Measurements from ENCODE around the gene RGL2. TPM values are rescaled to one million over a fixed set of nuclear protein-coding genes. Genes with fewer than 3 reads are reported as not detected.
"Not testable (repeated sequence)": the region's sequence is repeated elsewhere in the genome, so short reads cannot be mapped to it uniquely, and the experiment has no call there.

The RGL2 gene
- total RNA-seq = 10 to 100 TPM; 55.9 to 72.0 (median 66.0) TPM
- total RNA-seq (2013) = 38.0 TPM
- total RNA-seq = 15.9 to 88.6 (median 55.1) reads per million in 29 experiments

DNA sequence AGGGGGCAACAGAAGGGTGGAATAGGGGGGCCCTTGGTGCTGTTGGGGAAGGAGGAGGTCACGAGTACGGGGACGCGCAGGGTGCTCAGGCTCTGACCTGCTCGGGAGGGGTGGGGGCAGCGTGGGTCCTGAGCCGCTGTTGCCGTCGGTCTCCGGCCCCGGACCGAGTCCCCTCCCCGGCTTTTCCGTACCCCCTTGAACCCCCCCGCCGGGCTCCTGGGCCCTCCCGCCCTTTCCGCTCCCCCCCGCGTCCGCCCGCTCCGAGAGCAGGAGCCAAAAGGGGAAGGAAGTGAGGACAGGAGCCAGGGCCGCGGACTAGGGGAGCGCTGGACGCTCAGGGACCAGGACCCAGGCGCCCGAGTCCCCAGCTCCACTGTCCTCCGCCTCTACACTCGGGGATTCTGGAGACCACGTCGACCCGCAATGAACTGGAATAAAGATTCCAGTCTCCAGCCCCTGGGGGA lies at the start of gene RGL2:
Gene RGL2, minus strand, starts transcription at position 170 of the 464 bp plus-strand sequence. CDS start 332 bp downstream, outside the sequence.
- Mint-ChIP-seq H3K27ac (peak within 1 kb of the TSS; percentile 99 to 100), H3K4me3 (peak within 1 kb of the TSS; percentile 95 to 99 (median 99)), H3K36me3 (peaks cover 28% of the 10 kb centered on the region), H3K4me1 (peaks cover 32 to 55% (median 40%) of the 10 kb centered on the region in 3 donors), H3K27me3 (no peaks in the 10 kb centered on the region), H3K9me3 (no peaks in the 10 kb centered on the region)
- Histone ChIP-seq H3K27ac (ENCODE audit: low read length) (peak within 1 kb of the TSS; percentile 88), H3K9me3 (no peaks in the 10 kb centered on the region), H3K4me3 (ENCODE audit: control insufficient read depth in 1 of 2, extremely low read depth in 1 of 2, low read length in 1 of 2) (peak within 1 kb of the TSS; percentile 89 to 91), H3K36me3 (ENCODE audit: control insufficient read depth in 2 of 2, extremely low read depth in 1 of 2, insufficient read depth in 1 of 2, low read length in 1 of 2) (peaks cover 3 to 53% of the 10 kb centered on the region in 2 donors), H3K4me1 (ENCODE audit: control insufficient read depth in 1 of 2, extremely low read depth in 1 of 2, insufficient read depth in 2 of 2, low read length in 2 of 2) (peaks cover 7 to 36% of the 10 kb centered on the region in 2 experiments), H3K27me3 (replicated peaks in 1 of 2; ENCODE audit: control insufficient read depth in 2 of 2, extremely low read depth in 1 of 2, insufficient read depth in 2 of 2, low read length in 1 of 2) (no peaks in the 10 kb centered on the region)
- ChIA-PET POLR2A (interaction anchor here (0.7 to 1.9 kb wide), 6 partner anchors 11 to 327 kb away, joined by 4 to 12 read pairs (median 6); partner anchors contain the start of gene ZBTB22 (in 1 of the 2)), CTCF (interaction anchor here (0.7 to 1.6 kb wide), 11 partner anchors 10 to 438 kb away, joined by 3 to 16 read pairs (median 9); partner anchors contain the start of genes B3GALT4 (in 1 of the 2), PFDN6 (in 1 of the 2), RPS18 (in 1 of the 2) and VPS52 (in 1 of the 2))
- 0% methylated on average over 20 of the region's 34 CpGs for WGBS (ENCODE audit: insufficient coverage)
- DNase-seq = peak in 30 of 35 experiments; percentile 19 to 73 (median 53)
- ATAC-seq (replicated peaks in 1 of 4) = peak; percentile 25 to 64 (median 58)

- ChIA-PET POLR2A (no interaction called here), CTCF (interaction anchor here in 1 of 2 donors (0.6 kb wide), 1 partner anchor 39 kb away, joined by 3 read pairs; no protein-coding TSS in a partner anchor)
- DNase-seq = no peak
- Mint-ChIP-seq H3K36me3 (no peaks in the 10 kb centered on the region), H3K9me3 (no peaks in the 10 kb centered on the region), H3K4me1 (peaks cover 34 to 47% (median 37%) of the 10 kb centered on the region in 3 donors), H3K27ac (peak overlapping the region; percentile 12 to 13), H3K4me3 (no peak overlapping the region), H3K27me3 (no peaks in the 10 kb centered on the region)
- Histone ChIP-seq H3K27me3 (replicated peaks in 1 of 2; ENCODE audit: control insufficient read depth in 2 of 2, extremely low read depth in 1 of 2, insufficient read depth in 2 of 2, low read length in 1 of 2) (no peaks in the 10 kb centered on the region), H3K4me3 (ENCODE audit: control insufficient read depth in 1 of 2, extremely low read depth in 1 of 2, low read length in 1 of 2) (no peak overlapping the region), H3K27ac (ENCODE audit: low read length) (no peak overlapping the region), H3K9me3 (no peaks in the 10 kb centered on the region), H3K36me3 (ENCODE audit: control insufficient read depth in 2 of 2, extremely low read depth in 1 of 2, insufficient read depth in 1 of 2, low read length in 1 of 2) (no peaks in the 10 kb centered on the region), H3K4me1 (ENCODE audit: control insufficient read depth in 1 of 2, extremely low read depth in 1 of 2, insufficient read depth in 2 of 2, low read length in 2 of 2) (peaks cover 24 to 32% of the 10 kb centered on the region in 2 experiments)
- no peak for ATAC-seq (replicated peaks in 1 of 4)
- 97% methylated on average over 3 of the region's 5 CpGs for WGBS (ENCODE audit: insufficient coverage)
Measured at GRCh38 chr6:33347816-33348215, 49.1 kb upstream of the RGL2 start.

DNA sequence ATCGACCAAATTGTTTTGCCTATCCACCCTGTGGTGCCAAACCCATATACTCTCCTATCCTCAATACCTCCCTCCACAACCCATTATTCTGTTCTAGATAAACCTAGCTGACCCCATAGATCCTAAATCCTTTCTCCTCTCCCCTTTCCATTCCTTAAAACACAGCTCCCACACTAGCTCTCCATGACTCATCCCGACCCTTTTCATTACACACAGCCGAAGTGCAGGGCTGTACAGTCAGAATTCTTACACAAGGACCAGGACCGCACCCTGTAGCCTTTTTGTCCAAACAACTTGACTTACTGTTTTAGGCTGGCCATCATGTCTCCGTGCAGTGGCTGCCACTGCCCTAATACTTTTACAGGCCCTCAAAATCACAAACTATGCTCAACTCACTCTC lies 48.2 kb upstream of the RGL2 start:
- POLR2A ChIA-PET; H3K4me3 ChIP-seq (ENCODE audit: control insufficient read depth in 1 of 2, extremely low read depth in 1 of 2, low read length in 1 of 2); H3K9me3 ChIP-seq; DNase-seq; H3K36me3 ChIP-seq (ENCODE audit: control insufficient read depth in 2 of 2, extremely low read depth in 1 of 2, insufficient read depth in 1 of 2, low read length in 1 of 2); CTCF ChIA-PET; H3K27me3 ChIP-seq (replicated peaks in 1 of 2; ENCODE audit: control insufficient read depth in 2 of 2, extremely low read depth in 1 of 2, insufficient read depth in 2 of 2, low read length in 1 of 2); H3K4me3 Mint-ChIP-seq; ATAC-seq (replicated peaks in 1 of 4); H3K27me3 Mint-ChIP-seq; H3K36me3 Mint-ChIP-seq; H3K27ac ChIP-seq (ENCODE audit: low read length); H3K9me3 Mint-ChIP-seq: not testable (repeated sequence)
- Mint-ChIP-seq H3K4me1 (peaks cover 34 to 48% (median 39%) of the 10 kb centered on the region in 3 donors), H3K27ac (peak overlapping the region; percentile 0 to 48)
- 100% methylated on average over 5 of the region's 5 CpGs for WGBS (ENCODE audit: insufficient coverage)
- peaks cover 24 to 41% of the 10 kb centered on the region in 2 experiments for H3K4me1 ChIP-seq (ENCODE audit: control insufficient read depth in 1 of 2, extremely low read depth in 1 of 2, insufficient read depth in 2 of 2, low read length in 2 of 2)

- Histone ChIP-seq H3K36me3 (ENCODE audit: control insufficient read depth in 2 of 2, extremely low read depth in 1 of 2, insufficient read depth in 1 of 2, low read length in 1 of 2) (no peaks in the 10 kb centered on the region), H3K9me3 (no peaks in the 10 kb centered on the region), H3K4me1 (ENCODE audit: control insufficient read depth in 1 of 2, extremely low read depth in 1 of 2, insufficient read depth in 2 of 2, low read length in 2 of 2) (peaks cover 24 to 48% of the 10 kb centered on the region in 2 experiments), H3K4me3 (ENCODE audit: control insufficient read depth in 1 of 2, extremely low read depth in 1 of 2, low read length in 1 of 2) (peak overlapping the region; percentile 39 to 54), H3K27me3 (replicated peaks in 1 of 2; ENCODE audit: control insufficient read depth in 2 of 2, extremely low read depth in 1 of 2, insufficient read depth in 2 of 2, low read length in 1 of 2) (no peaks in the 10 kb centered on the region), H3K27ac (ENCODE audit: low read length) (peak overlapping the region; percentile 94)
- Mint-ChIP-seq H3K4me1 (peaks cover 36 to 54% (median 47%) of the 10 kb centered on the region in 3 donors), H3K27me3 (no peaks in the 10 kb centered on the region), H3K4me3 (peak overlapping the region; percentile 73 to 84 (median 76)), H3K27ac (peak overlapping the region; percentile 92 to 94), H3K36me3 (no peaks in the 10 kb centered on the region), H3K9me3 (no peaks in the 10 kb centered on the region)
- ChIA-PET POLR2A (interaction anchor here (0.5 to 1.8 kb wide), 10 partner anchors 27 to 976 kb away, joined by 3 to 6 read pairs (median 4); partner anchors contain the start of genes RGL2 (in 1 of the 2) and ZBTB22 (in 1 of the 2)), CTCF (interaction anchor here (0.6 to 3.0 kb wide), 23 partner anchors 12 to 1728 kb away, joined by 3 to 40 read pairs (median 4); partner anchors contain the start of genes WDR46 (in 2 of the 2), B3GALT4 (in 1 of the 2), ITPR3 (in 1 of the 2) and RGL2 (in 1 of the 2))
- DNase-seq (peak; percentile 47 to 90 (median 70)), ATAC-seq (replicated peaks in 1 of 4) (peak; percentile 64 to 74 (median 72))
- WGBS (ENCODE audit: insufficient coverage) = 4% methylated on average over 9 of the region's 22 CpGs
Measured at GRCh38 chr6:33344701-33345697, 46.3 kb upstream of the RGL2 start.

GRCh38 chr6:33343953-33344611 lies 45.3 kb upstream of the RGL2 start:
- POLR2A ChIA-PET = interaction anchor here (0.6 to 1.8 kb wide), 12 partner anchors 21 to 236 kb away, joined by 3 to 6 read pairs (median 4); partner anchors contain the start of genes BAK1 (in 1 of the 2), RGL2 (in 1 of the 2) and ZBTB22 (in 1 of the 2)
- no peaks in the 10 kb centered on the region for H3K9me3 ChIP-seq
- peak overlapping the region; percentile 94 for H3K27ac ChIP-seq (ENCODE audit: low read length)
- peak overlapping the region; percentile 39 to 51 for H3K4me3 ChIP-seq (ENCODE audit: control insufficient read depth in 1 of 2, extremely low read depth in 1 of 2, low read length in 1 of 2)
- peaks cover 24 to 48% of the 10 kb centered on the region in 2 experiments for H3K4me1 ChIP-seq (ENCODE audit: control insufficient read depth in 1 of 2, extremely low read depth in 1 of 2, insufficient read depth in 2 of 2, low read length in 2 of 2)
- ATAC-seq (replicated peaks in 1 of 4) (peak; percentile 69 to 77 (median 73)), DNase-seq (peak; percentile 31 to 91 (median 69))
- no peaks in the 10 kb centered on the region for H3K27me3 ChIP-seq (replicated peaks in 1 of 2; ENCODE audit: control insufficient read depth in 2 of 2, extremely low read depth in 1 of 2, insufficient read depth in 2 of 2, low read length in 1 of 2)
- Mint-ChIP-seq H3K27ac (peak overlapping the region; percentile 94), H3K27me3 (no peaks in the 10 kb centered on the region), H3K4me1 (peaks cover 36 to 63% (median 52%) of the 10 kb centered on the region in 3 donors), H3K4me3 (peak overlapping the region; percentile 71 to 84 (median 73)), H3K9me3 (no peaks in the 10 kb centered on the region), H3K36me3 (no peaks in the 10 kb centered on the region)
- CTCF ChIA-PET = interaction anchor here (0.6 to 3.0 kb wide), 18 partner anchors 25 to 1727 kb away, joined by 3 to 40 read pairs (median 4); partner anchors contain the start of genes B3GALT4 (in 1 of the 2), ITPR3 (in 1 of the 2), RGL2 (in 1 of the 2) and RPS18 (in 1 of the 2)
- 0% methylated on average over 1 of the region's 6 CpGs for WGBS (ENCODE audit: insufficient coverage)
- no peaks in the 10 kb centered on the region for H3K36me3 ChIP-seq (ENCODE audit: control insufficient read depth in 2 of 2, extremely low read depth in 1 of 2, insufficient read depth in 1 of 2, low read length in 1 of 2)

All from T-cell (primary cell).